22Rv1 (cell line): ENCODE measurements around the gene GORASP2.

Experiments
- H3K27ac ChIP-seq: fragments of 450-650 bp; 2 replicates; pipeline ENCODE4 v1.5.1; 2017
- ZFX ChIP-seq: fragments of 450-650 bp; IDR thresholded peaks from 2 replicates; pipeline ENCODE4 v1.6.1; 2017; ENCODE audit warnings: antibody characterized with exemption, borderline replicate concordance
- TF ChIP-seq, protein P1 (sequence below): fragments of 450-650 bp; IDR thresholded peaks from 2 replicates; pipeline ENCODE4 v1.5.1; 2017; ENCODE audit warnings: mild to moderate bottlenecking

GORASP2 gene

DNA sequence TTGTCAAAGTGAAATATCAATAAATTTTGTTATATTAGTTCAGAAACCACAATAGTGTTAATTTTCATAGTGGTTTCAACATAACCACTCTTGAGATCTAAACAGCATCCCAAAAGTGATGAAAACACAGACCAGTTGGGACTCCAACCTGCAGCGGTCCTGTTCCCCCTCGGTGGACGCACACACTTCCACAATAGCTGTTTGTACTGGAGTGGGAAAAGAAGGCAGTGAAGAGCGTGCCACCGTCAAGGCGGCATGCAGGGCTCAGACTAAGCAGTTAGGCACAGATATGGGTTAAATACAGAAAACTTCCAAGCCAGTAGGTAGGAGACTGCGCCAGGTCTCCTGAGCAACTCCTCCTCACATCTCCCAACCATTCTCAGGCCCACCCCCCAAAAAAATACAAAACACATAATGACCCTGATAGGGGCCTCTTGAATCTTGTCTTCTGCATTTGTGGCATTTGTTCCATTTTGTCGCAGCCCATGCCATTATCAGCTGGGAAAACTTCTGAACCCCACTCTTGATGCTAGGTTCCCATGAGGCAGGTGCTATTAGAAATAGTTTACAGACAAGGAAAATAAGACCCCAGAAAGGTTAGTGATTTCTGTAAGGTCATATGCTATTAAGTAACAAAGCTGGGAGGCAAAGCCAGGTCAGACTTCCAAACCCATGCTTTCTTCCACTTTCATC is 57.7 kb downstream of the GORASP2 start:
- no peak for TF ChIP-seq ZFX
- TF ChIP-seq, protein P1, sequence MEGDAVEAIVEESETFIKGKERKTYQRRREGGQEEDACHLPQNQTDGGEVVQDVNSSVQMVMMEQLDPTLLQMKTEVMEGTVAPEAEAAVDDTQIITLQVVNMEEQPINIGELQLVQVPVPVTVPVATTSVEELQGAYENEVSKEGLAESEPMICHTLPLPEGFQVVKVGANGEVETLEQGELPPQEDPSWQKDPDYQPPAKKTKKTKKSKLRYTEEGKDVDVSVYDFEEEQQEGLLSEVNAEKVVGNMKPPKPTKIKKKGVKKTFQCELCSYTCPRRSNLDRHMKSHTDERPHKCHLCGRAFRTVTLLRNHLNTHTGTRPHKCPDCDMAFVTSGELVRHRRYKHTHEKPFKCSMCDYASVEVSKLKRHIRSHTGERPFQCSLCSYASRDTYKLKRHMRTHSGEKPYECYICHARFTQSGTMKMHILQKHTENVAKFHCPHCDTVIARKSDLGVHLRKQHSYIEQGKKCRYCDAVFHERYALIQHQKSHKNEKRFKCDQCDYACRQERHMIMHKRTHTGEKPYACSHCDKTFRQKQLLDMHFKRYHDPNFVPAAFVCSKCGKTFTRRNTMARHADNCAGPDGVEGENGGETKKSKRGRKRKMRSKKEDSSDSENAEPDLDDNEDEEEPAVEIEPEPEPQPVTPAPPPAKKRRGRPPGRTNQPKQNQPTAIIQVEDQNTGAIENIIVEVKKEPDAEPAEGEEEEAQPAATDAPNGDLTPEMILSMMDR: no peak
- H3K27ac ChIP-seq: no peak overlapping the region

DNA sequence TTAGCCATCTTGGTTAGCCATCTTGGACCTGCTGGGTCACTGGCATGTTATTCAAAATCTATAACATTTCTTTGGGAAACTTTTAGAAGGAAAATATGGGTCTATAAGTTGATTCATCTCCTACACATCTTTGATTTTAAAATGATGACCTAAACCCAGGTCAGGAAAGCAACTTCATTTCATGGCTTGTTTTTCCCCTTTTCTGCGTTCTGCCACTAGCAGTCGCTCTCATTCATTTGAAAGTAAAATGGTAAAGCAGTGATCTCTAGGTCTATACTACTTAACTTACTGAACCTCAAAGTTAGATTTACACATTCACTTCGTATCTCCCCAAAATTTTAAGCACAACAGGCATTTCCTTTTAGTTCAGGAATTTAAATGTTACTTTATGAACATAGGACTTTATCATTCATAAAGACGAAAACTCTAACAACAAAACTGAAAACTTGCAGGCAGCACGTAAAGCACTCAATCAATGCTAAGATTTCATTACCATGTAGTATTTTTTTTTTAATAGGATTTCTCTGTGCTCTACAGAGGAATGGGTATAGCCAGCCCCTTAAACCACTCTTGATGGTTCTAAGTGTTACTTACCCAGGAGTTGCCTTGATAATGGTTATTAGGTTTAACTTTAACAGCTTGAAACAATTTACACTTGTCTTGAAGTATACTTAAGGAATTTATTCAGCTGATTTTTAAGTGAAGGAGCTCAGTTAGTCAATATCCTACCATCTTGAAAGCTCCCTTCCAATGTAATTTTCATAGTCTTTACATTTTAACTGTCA is 62.5 kb downstream of the GORASP2 start:
- H3K27ac ChIP-seq: no peak overlapping the region
- TF ChIP-seq ZFX: no peak
- TF ChIP-seq, protein P1: no peak

DNA sequence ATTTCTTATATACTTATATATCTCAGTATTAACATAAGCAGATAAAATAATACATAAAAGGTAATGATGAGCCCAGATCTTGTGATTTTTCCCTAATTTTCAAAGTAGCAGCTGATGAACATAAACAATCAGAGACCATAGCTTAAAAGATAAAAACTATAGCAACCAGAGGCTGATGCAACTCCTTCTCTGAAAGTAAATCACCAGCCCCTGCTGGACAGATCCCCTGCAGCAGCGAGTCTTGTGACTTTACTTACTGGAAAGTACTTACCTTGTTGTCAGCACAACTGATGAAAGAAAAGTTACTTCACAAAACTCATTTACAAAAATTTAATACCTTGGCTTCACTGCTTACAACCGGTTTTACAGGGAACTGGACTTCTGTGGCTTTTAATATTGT is 67.3 kb downstream of the GORASP2 start:
- H3K27ac ChIP-seq: no peak overlapping the region

DNA sequence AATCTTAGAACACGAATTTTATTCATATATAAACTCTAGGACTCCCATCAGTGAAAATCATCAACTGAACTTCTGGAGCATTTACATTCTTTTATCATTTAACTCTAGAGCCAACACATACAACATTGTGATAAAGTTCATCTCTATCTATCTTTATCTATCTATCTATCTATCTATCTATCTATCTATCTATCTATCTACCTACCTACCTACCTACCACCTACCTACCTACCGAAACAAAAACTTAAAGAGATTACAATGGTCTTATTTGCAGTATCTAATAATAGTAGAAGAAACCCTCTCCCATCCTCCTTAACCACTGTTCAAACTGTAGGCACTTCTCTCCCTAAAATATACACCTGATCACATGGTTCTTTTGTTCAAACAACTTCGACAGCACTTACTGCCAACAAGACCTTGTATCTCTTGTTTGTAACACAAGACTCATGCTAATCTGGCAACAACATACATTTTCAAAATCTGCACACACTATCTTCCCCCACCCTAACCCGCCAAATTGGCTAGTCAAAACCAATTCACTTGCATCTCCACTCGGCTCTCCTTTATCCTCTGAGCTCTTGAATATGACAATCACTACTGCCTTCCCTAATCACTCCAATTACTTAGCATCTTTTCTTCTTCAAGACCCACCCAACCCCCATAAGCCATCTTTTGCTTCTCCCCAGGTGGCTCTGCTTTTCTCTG is 69.0 kb downstream of the GORASP2 start:
- TF ChIP-seq, protein P1: no peak
- no peak for TF ChIP-seq ZFX
- H3K27ac ChIP-seq: no peak overlapping the region

More for the DNA sequence above, 67.3 kb downstream of the GORASP2 start:
- TF ChIP-seq ZFX: no peak
- TF ChIP-seq, protein P1: no peak

DNA sequence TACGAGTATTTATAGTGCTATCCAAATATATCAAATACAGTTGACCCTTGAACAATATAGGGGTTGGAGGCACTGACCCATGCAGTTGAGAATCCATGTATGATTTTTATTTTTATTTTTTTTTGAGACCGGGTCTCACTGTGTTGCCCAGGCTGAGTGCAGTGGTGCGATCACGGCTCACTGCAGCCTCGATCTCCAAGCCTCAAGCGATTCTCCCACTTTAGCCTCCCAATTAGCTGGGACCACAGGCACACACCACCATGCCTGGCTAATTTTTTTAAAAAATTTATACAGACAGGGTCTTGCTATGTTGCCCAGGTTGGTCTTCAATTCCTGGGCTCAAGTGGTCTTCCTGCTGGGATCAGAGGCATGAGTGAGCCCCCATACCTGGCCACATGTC is 70.6 kb downstream of the GORASP2 start:
- no peak overlapping the region for H3K27ac ChIP-seq
- TF ChIP-seq, protein P1: no peak
- TF ChIP-seq ZFX: no peak

DNA sequence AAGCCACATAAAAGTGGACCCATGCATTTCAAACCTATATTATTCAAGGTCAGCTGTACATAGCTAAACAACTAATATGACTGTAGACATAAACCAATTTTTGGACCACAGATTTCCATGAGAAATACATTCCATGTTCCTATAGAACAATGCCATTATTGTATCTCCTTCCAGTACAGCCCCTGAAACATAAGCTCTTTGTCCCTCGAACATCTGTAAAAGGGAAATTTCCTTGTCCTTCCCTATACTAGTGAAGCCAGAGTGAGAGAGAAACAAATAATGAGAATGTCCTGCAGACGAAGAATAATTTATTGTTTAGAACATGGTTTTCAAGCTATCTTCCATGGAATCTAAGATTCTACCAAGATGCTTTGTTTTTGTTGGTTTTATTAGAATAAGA is 75.3 kb downstream of the GORASP2 start:
- no peak overlapping the region for H3K27ac ChIP-seq
- TF ChIP-seq, protein P1: no peak
- no peak for TF ChIP-seq ZFX

DNA sequence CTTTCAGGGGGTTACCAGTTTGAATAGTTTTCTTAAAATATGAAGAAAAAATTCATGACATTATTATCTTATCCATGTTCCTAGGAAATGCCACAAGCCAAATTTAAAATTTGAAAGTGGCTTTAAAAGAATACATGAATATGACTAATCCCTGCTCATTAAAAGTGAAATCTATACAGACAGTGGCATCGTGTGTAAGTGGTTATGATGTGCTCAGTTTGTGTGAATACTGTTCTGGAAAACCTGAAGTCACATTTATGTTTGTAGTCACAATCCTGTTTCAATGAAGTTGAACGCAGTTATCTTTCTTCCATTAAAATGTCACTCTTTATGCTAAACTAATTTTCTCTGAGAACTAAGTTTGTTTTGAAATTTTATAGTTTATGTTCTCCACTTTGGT is 75.8 kb downstream of the GORASP2 start:
- TF ChIP-seq, protein P1: no peak
- TF ChIP-seq ZFX: no peak
- no peak overlapping the region for H3K27ac ChIP-seq
